Stimulated activated naive CD8-positive, alpha-beta T cell treated with anti-CD3 and anti-CD28 coated beads, Interleukin-15, Interleukin-2, amounts not matched to agents 100 ng/mL and 50 ng/mL, for 24 hours (primary cell): ENCODE results near the gene SLC5A1.
"Not testable (repeated sequence)": the region's sequence is repeated elsewhere in the genome, so short reads cannot be mapped to it uniquely, and the experiment has no call there.

Experiments
- H3K27ac Mint-ChIP-seq: one replicate; pipeline ENCODE4 v1.8.0; 2021; ENCODE audit warnings: mild to moderate bottlenecking, mixed read lengths
- H3K27me3 Mint-ChIP-seq: one replicate; pipeline ENCODE4 v1.8.0; 2021; ENCODE audit warnings: mixed read lengths
- H3K36me3 Mint-ChIP-seq: one replicate; pipeline ENCODE4 v1.8.0; 2021; ENCODE audit warnings: low read depth, mixed read lengths
- H3K4me1 Mint-ChIP-seq: one replicate; pipeline ENCODE4 v1.8.0; 2021; ENCODE audit warnings: low read depth, mixed read lengths
- H3K4me3 Mint-ChIP-seq: one replicate; pipeline ENCODE4 v1.8.0; 2021; ENCODE audit warnings: mild to moderate bottlenecking, mixed read lengths
- H3K9me3 Mint-ChIP-seq: one replicate; pipeline ENCODE4 v1.8.0; 2021; ENCODE audit warnings: mixed read lengths

Gene SLC5A1

DNA sequence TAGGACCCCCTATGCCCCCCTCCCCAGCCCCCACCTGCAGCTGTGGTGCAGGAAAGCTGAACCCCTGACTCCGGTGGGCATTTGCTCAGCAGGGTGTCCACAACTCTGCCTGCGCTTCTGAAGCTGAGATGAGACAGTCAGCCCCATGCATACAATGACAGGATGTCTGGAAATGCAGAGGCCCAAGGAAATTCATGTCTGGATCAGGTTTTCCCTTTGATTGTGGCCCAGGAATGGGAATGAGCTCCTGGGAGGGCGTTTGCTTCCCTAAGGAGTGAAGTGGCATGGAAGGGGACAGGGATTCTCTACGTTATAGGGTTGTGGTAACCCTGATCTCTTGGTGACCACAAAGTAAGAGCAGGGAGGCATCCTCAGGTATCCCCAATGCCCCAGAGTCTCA is 93.8 kb downstream of the SLC5A1 start:
- H3K9me3 Mint-ChIP-seq, H3K27me3 Mint-ChIP-seq, H3K4me3 Mint-ChIP-seq, H3K36me3 Mint-ChIP-seq, H3K27ac Mint-ChIP-seq: not testable (repeated sequence)
- H3K4me1 Mint-ChIP-seq: peaks cover 25% of the 10 kb centered on the region

DNA sequence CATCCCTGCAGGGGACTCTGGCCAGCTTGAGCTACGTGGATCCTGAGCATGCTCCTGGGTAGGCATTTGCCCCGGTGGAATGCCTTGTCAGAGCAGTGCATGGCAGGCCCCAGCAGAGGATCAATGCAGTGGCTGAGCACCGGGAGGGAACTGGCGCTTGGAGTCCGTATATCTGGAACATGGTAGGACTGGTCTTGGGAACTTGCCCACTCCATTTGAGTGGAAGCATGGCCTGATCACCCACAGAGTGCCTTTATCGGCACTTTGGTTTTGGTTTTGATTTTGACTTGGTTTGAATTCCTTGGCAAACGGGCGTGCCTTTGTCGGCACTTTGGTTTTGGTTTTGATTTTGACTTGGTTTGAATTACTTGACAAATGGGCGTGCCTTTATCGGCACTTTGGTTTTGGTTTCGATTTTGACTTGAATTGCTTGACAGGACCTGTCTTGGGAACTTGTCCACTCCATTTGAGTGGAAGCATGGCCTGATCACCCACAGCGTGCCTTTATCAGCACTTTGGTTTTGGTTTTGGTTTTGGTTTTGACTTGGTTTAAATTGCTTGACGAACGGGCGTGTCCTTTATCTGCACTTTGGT is 94.8 kb downstream of the SLC5A1 start:
- H3K9me3 Mint-ChIP-seq, H3K27me3 Mint-ChIP-seq, H3K36me3 Mint-ChIP-seq: not testable (repeated sequence)
- Mint-ChIP-seq H3K27ac (peak overlapping the region; percentile 84), H3K4me1 (peaks cover 34% of the 10 kb centered on the region), H3K4me3 (peak overlapping the region; percentile 79)

DNA sequence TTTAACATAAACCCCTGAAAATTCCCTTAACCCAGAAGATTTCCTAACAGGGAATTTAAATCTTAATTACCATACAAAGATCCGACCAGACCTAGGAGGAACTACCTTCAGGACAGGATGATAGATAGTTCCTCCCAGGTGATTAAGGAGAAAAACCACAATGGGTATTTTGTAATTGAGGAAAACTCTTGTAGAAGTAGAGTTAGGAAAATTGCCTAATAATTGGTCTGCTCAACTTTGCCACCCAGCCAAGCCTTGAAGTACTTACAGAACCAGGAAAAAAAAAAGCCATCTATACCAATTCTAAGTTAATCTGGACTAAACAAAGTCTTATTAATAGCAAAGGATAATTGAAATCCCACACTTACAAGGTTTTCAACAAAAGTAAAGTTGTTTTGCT is 95.5 kb downstream of the SLC5A1 start:
- Mint-ChIP-seq H3K4me3 (peak overlapping the region; percentile 79), H3K4me1 (peaks cover 42% of the 10 kb centered on the region)
- H3K36me3 Mint-ChIP-seq, H3K27me3 Mint-ChIP-seq, H3K27ac Mint-ChIP-seq, H3K9me3 Mint-ChIP-seq: not testable (repeated sequence)

DNA sequence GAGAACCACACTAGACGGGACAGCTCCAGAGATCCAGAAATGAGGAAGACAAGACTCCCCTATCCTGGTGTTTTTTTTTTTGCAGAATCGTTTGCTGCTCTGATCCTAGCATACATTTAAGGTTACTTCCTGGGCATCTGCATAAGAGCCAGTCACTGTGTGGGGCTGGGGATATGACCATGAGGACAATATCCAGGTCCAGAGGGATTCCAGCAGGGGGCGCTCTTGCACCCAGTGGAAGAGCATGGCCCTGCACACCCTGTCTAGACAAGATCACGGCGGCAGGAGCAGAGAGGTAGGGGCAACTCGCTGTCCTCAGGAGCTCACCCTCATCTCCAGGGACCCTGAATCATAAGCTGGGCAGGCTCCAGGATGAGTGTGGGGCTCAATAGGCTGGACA is 97.6 kb downstream of the SLC5A1 start:
- H3K4me3 Mint-ChIP-seq, H3K9me3 Mint-ChIP-seq, H3K36me3 Mint-ChIP-seq, H3K27ac Mint-ChIP-seq, H3K27me3 Mint-ChIP-seq: not testable (repeated sequence)
- H3K4me1 Mint-ChIP-seq: peaks cover 55% of the 10 kb centered on the region

DNA sequence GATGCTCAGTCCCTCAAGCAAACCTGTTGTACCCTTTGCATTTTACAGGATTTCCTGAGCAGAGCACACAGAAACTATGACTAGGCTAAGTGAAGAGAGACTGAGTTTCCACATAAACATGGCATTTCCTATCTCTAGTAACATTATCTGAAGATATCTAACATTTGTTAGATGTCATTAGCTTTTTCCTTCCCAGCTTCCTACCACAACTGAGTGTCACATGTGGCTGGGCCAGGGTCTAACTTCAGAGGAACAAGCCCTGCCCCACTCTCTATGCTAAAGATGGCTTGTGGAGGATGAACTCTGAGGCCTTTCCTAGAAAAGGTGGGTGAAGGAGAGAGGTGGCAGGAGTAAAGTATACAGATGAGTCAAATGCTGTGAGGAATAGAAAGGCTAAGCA is 99.5 kb downstream of the SLC5A1 start:
- H3K36me3 Mint-ChIP-seq: peaks cover 4% of the 10 kb centered on the region
- peaks cover 7% of the 10 kb centered on the region for H3K9me3 Mint-ChIP-seq
- H3K27ac Mint-ChIP-seq: peak overlapping the region; percentile 81
- no peak overlapping the region for H3K4me3 Mint-ChIP-seq
- peaks cover 49% of the 10 kb centered on the region for H3K4me1 Mint-ChIP-seq
- H3K27me3 Mint-ChIP-seq: no peaks in the 10 kb centered on the region

DNA sequence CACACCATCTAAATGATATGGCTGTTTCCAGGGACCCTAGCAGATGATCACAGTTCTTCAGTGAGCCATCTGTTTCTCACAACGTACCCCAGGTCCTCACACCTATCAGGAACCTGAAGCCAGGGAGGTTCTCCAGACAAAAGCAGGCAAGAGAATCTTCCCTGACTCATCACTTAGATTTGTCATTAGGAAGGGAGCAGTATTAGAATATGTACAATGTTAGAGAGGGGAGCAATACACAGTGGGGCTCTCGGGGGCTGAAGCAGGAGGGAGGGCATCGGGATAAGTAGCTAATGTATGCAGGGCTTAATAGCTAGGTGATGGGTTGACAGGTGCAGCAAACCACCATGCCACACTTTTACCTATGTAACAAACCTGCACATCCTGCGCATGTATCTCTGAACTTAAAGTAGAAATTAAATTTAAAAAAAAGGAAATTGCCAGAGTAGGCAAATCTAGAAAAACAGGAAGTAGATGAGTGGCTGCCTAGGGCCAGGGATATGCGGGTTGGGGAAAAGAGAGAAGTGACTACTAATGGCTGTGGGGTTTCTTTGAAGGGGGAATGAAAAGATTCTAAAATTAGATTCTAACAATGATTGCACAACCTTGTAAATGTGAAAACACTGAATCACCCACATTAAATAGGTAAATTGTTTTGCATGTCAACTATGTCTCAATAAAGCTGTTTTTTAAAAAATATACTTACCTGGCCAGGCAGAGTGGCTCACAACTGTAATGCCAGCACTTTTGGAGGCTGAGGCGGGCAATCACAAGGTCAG is 101.6 kb downstream of the SLC5A1 start:
- H3K27me3 Mint-ChIP-seq: no peaks in the 10 kb centered on the region
- peaks cover 7% of the 10 kb centered on the region for H3K9me3 Mint-ChIP-seq
- H3K36me3 Mint-ChIP-seq: peaks cover 7% of the 10 kb centered on the region
- no peak overlapping the region for H3K4me3 Mint-ChIP-seq
- peaks cover 45% of the 10 kb centered on the region for H3K4me1 Mint-ChIP-seq
- H3K27ac Mint-ChIP-seq: no peak overlapping the region

DNA sequence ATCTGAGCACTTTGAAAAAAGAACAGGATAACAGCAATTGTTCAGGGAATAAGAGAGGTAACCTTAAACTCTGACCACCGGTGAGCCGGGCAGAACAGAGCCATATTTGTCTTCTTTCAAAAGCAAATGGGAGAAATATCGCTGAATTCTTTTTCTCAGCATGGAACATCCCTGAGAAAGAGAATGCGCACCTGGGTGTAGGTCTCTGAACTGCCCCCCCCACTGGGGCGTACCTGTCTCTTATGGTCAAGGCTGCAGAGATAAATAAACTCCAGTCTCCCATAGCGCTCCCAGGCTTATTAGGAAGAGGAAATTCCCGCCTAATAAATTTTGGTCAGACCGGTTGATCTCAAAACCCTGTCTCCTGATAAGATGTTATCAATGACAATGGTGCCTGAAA is 104.1 kb downstream of the SLC5A1 start:
- not testable (repeated sequence) for H3K9me3 Mint-ChIP-seq, H3K36me3 Mint-ChIP-seq, H3K27me3 Mint-ChIP-seq, H3K4me3 Mint-ChIP-seq, H3K27ac Mint-ChIP-seq
- H3K4me1 Mint-ChIP-seq: peaks cover 37% of the 10 kb centered on the region

DNA sequence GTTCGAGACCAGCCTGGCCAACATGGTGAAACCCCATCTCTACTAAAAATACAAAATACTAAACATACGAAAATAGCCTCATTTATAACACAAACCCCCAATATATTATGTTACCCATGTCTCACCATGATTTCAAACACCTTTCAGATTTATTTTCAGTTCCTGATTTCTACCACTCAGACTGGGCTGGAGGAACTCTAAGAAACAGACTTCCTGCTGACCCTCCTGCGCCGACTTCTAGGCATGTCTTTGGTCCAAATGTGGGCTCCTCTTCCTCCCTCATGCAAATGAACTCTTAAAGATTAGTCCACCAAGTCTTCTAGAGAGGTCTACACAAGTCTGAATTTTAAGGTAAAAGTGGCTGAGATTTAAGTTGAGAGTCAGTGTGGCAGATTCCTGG is 105.3 kb downstream of the SLC5A1 start:
- Mint-ChIP-seq H3K4me1 (peaks cover 28% of the 10 kb centered on the region), H3K27ac (peak overlapping the region; percentile 7)
- not testable (repeated sequence) for H3K9me3 Mint-ChIP-seq, H3K36me3 Mint-ChIP-seq, H3K27me3 Mint-ChIP-seq, H3K4me3 Mint-ChIP-seq

DNA sequence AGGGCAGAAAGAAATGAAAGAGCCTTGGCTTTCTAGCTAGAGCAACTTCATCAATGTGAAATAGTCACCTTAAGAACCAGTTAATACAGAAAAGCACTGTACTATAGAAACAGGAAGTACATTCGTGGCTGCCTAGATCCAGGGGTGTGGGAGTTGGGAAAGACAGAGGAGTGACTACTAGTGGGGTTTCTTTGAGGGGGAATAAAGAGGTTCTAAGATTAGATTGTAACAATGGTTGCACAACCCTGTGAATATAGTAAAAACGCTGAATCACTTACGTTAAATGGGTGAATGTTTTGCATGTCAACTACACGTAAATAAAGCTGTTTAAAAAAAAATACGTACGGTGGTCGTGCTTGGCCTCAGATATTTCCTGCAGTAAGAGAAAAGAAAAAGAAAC is 107.6 kb downstream of the SLC5A1 start:
- H3K4me1 Mint-ChIP-seq: peaks cover 10% of the 10 kb centered on the region
- H3K36me3 Mint-ChIP-seq, H3K27me3 Mint-ChIP-seq, H3K27ac Mint-ChIP-seq, H3K9me3 Mint-ChIP-seq, H3K4me3 Mint-ChIP-seq: not testable (repeated sequence)

DNA sequence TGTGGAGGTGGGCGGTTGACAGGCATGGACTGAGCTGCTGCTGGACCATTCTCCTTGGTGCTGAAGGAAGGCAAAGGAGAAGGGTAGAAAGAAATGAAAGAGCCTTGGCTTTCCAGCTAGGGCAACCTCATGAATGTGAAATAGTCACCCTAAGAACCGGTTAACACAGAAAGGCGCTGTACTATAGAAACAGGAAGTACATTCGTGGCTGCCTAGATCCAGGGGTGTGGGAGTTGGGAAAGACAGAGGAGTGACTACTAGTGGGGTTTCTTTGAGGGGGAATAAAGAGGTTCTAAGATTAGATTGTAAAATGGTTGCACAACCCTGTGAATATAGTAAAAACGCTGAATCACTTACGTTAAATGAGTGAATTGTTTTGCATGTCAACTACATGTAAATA is 108.6 kb downstream of the SLC5A1 start:
- H3K27me3 Mint-ChIP-seq, H3K4me3 Mint-ChIP-seq, H3K9me3 Mint-ChIP-seq, H3K27ac Mint-ChIP-seq, H3K36me3 Mint-ChIP-seq: not testable (repeated sequence)
- peaks cover 10% of the 10 kb centered on the region for H3K4me1 Mint-ChIP-seq

DNA sequence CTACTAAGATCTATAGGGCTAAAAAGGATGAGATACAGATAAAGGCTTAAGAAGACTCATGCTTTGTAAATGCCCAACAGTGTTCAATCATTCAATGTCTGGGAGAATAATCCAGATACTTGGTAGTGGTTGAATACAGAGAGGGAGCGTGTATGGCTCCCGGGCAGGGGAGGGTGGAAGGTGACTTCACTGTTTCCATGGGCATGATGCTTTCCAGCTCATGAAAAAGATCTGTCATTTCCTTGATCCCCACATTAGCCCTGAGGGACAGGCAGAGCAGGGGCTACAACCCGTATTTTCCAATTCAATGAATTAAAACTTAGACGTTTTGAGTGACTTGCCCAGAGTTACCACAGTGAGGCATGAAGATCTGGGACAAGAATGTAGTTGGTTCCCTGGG is 111.7 kb downstream of the SLC5A1 start:
- H3K27me3 Mint-ChIP-seq, H3K27ac Mint-ChIP-seq: not testable (repeated sequence)

DNA sequence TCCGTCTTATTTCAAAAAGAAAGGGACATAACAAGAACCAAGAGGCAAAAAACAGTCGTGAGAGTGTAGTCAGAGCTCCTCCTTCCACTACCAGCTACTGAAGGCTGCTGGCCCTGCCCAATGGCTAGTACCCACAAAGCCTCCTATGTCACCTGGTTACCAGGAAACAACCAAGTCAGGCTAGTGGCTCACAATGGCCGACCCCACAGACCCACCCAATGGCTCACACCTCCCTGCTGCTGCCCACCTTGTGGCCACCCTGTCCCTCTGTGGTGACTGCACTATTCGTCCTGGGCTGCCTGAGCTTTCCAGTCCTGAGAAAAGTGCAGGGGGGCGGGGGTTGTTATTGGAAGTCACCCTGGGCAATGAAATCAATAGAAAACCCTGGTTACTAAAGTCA is 114.6 kb downstream of the SLC5A1 start:
- H3K4me3 Mint-ChIP-seq, H3K36me3 Mint-ChIP-seq, H3K4me1 Mint-ChIP-seq, H3K9me3 Mint-ChIP-seq, H3K27ac Mint-ChIP-seq: not testable (repeated sequence)
- peaks cover 11% of the 10 kb centered on the region for H3K27me3 Mint-ChIP-seq

More for the DNA sequence above, 111.7 kb downstream of the SLC5A1 start:
- not testable (repeated sequence) for H3K4me3 Mint-ChIP-seq, H3K4me1 Mint-ChIP-seq, H3K9me3 Mint-ChIP-seq, H3K36me3 Mint-ChIP-seq

DNA sequence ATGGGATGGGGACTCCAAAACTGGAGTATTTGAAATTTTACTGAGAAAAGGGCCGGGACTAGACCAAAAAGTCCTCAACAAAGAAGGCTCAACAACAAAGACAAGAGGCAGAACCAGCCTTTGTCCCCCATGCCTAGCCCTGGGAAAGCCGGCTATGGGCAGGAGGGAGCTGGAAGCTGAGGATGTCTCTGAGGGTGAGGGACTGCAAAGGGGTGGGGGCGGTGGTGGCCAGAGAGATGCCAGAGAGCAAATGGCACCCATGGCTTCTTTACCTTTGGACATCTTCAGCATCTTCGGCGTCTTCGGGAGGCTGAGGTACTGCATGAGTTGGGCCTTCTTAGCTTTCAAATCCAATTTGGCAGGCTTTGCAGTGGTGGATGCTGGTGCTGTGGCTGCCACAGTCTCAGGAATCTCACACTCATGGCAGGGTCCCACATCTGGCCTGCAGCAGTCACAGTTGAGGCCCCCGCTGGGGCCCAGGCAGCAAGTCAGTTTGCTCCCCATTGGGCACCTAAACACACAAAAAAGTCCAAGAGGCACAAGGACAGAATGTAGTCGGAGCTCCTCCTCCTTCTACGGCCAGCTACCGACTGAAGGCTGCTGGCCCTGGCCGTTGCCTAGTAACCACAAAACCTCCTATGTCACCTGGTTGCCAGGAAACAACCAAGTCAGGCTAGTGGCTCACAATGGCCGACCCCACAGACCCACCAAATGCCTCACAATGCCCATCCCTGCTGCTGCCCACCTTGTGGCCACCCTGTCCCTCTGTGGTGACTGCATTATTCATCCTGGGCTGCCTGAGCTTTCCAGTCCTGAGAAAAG is 115.9 kb downstream of the SLC5A1 start, which contains the start of gene C22orf42:
Gene C22orf42 (minus strand): TSS at position 592 of the 822 bp plus-strand sequence. CDS start 88 bp downstream, at position 504.
- H3K27me3 Mint-ChIP-seq: peaks cover 15% of the 10 kb centered on the region
- no peaks in the 10 kb centered on the region for H3K4me1 Mint-ChIP-seq
- no peaks in the 10 kb centered on the region for H3K36me3 Mint-ChIP-seq
- no peak within 1 kb of the TSS for H3K4me3 Mint-ChIP-seq
- no peak within 1 kb of the TSS for H3K27ac Mint-ChIP-seq
- no peaks in the 10 kb centered on the region for H3K9me3 Mint-ChIP-seq

DNA sequence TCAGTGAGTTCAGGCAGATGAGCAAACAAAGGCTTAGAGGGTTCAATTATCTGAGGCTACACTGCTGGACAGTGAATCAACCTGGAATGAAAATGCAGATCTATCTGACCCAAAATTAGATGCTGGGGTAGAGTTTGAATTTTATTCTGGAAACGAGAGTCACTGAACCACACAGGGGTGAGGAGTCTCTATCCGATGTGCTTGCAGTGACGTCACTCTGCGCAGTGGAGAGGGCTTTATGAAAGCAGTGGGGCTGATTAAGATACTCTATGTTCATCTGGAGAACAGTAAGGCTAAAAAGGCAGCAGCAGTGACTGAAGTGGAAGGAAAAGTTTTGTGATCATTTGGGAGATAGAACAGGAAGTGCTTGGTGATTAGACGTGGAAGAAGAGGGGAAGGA is 117.3 kb downstream of the SLC5A1 start:
- H3K9me3 Mint-ChIP-seq, H3K36me3 Mint-ChIP-seq, H3K27ac Mint-ChIP-seq, H3K4me1 Mint-ChIP-seq, H3K4me3 Mint-ChIP-seq: not testable (repeated sequence)
- peaks cover 15% of the 10 kb centered on the region for H3K27me3 Mint-ChIP-seq
